Eye (tissue), 1 donor: ENCODE measurements around the gene MZF1.

Experiments used
- DNase-seq: peaks from one replicate; pipeline ENCODE4 v3.0.0-alpha.2; 2015

MZF1 gene

DNA sequence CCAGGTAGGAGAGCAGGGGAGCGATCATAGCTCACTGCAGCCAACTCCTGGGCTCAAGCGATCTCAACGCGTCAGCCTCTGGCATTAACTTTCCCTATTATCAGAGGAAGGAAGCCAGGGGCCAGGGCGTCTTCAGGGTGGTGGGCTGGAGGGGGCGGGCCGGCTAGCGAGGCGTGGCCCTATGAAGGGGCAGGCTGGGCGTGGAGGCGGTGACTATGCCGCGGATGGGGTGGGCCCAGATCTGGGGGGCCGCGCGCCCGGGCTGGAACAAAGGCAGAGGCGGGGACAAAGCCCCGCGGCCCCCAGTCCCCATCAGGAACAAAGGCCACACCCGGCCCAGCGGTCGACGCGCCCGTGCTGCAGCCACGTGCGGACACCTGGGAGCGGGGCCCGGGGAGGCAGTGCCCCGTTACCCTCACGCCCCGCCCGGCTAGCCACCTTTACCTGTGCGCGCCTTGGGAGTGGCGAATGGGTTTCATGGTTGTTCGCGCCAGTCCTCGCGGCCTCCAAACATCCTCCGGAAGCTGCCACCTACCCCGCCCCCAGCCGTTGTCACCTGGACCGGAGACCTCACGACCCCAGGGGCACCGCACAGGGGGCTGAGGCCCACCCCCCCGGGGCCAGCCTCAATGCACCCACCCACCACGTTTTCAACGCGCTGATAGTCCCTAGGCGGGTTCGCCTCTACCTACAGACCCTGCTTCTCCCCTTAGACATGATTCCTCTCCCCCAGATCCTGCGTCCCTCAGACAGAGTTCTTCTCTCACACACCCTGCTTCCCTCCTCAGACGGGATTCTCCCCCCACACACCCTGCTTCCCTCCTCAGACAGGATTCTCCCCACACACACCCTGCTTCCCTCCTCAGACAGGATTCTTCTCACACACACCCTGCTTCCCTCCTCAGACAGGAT lies 34.6 kb downstream of the MZF1 start:
- DNase-seq = peak; percentile 90

- no peak for DNase-seq
Observed at GRCh38 chr19:58536852-58537798, 36.0 kb downstream of the MZF1 start.

DNA sequence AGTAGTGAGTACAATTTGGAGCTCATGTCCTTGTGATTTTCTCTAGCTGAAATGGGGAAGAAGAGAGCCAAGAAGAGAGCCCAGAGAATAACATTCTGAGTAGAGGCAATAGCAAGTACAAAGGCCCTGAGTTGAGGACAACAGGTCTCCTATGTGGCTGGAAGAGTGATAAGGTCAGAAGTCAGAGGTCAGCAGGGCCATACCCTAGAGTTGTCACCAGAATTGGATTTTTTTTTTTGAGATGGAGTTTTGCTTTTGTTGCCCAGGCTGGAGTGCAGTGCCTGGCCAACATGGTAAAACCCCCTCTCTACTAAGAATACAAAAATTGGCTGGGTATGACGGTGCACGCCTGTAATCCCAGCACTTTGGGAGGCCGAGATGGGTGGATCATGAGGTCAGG lies 37.3 kb downstream of the MZF1 start:
- DNase-seq = no peak

DNA sequence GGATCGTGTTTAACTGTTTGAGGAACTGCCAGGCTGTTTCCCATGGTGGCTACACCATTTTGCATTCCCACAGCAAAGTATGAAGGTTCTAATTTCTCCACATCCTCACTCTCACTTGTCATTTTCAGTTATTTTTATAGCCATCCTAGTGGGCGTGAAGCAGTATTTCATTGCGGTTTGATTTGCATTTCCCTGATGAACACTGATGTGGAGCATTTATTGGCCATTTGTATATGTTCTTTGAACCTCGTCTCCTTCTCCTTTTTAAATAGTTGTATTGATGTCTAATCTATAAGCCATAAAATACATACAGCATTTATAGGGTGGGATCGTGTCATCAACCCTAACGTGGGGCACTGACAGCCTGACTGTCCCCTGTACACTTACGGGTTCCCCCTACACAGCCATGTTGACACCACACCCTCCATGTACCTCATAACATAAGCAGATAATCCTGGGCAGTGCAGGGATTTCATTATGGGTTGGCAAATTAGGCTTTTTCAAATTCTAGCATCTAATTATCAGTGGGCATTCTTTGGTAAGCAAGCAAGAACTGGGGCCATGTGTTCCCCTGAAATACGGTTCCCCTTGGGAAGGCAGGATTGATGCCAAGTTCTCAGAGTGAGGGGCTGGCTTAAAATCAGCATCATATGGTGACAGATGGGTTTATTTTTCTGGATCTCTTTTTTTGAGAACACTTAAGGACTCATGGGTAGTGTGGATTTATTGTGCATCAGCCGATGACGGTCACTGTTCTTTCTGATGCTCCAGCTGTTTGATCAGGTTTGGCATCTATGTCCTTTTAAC lies 41.9 kb downstream of the MZF1 start:
- DNase-seq = no peak

DNA sequence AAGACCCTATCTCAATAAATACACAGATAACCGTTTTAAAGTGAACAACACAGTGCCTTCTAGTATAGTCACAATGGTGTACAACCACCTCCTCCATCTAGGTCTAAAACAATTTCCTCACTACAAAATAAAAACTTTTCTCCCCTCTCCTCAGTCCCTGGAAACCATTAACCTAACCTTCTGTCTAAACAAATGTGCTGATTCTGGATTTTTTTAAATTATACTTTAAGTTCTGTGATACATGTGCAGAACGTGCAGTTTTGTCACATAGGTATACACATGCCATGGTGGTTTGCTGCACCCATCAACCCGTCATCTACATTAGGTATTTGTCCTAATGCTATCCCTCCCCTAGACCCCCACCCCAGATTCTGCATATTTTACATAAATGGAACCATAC lies 43.7 kb downstream of the MZF1 start:
- no peak for DNase-seq

DNA sequence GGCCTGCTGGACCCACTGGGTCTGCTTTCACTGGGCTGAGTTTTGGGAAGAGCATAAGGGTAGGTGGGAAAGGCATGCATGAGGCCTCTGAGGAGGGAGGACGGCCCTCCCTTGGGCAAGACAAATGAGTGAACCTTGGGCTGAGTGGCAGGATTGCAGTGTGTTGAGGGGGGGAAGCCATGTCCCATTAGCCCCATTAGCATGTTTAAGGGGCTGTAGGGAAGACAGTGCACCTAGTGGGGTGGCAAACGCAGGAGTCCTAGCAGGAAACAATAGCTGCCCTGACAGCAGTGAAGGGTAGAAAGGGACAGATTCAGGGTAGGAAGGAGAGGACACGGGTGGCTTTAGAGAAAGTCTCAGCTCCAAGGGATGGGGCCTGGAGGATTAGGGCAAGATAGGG lies 50.4 kb downstream of the MZF1 start:
- DNase-seq = no peak

DNA sequence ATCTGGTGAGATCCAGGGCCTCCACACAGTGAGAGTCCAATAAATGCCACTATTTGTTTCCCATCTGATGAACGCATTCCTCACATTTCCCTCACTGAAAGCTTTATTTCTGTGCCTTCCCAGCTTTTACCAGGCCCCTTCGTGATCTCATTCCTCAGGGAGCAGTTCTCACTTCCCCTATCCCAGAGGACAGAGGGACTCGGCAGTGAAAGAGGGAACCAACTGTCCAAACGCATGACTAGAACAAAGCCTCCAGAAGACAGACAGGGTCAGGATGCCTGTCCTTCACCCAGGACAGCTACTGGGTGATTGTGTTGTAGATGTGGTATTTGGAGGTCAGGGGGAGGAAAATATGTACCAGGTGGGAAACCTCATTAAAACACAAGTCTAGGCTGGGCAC lies 51.5 kb downstream of the MZF1 start:
- DNase-seq = no peak

DNA sequence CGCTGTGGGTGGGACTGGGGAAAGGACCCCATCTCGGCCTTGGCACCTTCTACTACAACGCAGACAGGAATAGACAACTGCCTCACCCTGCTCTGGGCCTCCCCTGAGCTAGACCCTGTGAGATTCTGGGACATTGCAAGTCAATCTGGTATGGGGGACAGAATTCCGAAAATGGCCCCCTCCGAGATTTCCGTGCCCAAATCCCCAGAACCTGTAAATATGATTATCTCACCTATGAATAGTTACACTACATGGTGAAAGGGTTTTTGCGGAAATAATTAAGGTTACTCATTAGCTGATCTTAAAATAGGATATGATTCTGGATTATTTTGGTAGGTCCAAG lies 52.9 kb downstream of the MZF1 start:
- peak; percentile 35 for DNase-seq

- peak; percentile 97 for DNase-seq
Observed at GRCh38 chr19:58519355-58520256, 53.5 kb downstream of the MZF1 start, which contains the start of gene ZBTB45. ZBTB45 (minus strand) TSS chr19:58519810; CDS start chr19:58517673, 2,137 bp downstream.

DNA sequence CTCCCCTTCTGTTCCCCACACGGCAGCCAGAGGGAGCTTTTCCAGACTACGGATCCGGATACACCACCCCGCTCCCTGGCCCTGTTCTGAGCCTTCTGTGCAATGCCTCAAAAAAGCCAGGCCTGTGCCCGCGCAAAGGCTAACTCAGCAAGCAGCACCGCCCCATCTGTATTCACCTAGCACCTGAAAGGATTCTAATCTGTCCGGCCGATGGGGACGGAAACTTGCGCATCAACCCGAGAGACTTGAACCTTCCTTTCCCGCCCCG lies 54.1 kb downstream of the MZF1 start:
- peak; percentile 92 for DNase-seq

DNA sequence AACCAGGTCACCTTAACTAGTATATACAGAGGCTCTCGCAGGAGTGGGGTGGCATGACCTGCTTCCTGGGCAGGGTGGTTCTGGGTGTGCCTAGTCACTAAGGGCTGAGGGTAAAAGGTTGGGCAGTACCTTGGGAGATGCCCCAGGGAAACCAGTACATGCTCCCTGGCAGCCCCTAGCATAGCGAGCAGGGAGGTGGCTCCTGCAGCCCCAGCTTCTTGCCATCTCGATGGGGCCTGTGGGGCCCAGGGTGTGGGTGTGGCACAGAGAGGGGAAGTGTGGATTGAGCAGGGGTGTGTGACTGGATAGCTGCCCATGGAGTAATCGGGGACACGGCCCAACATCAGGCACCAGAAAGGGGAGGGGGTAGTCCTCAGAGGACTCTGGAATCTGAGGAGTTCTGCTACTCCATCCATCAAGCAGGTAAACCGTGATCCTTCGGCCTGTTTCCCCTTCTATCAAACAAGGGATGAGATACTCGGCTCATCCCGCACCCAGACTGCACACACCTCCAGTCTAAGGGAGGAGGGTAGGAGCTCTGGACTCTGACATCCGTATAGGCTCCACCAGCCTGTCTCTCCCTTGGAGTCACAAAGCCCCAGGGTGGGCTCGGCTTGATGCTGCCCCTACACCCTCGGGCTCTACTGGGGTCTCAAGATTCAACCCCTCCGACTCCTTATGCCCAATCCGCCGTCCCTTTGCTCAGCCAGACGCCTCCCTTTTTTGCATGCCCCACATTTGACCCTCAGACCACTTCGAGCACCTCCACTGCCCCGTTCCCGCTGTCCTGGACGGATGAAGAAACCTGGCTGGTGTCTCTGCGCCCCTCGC lies 54.7 kb downstream of the MZF1 start:
- no peak for DNase-seq

DNA sequence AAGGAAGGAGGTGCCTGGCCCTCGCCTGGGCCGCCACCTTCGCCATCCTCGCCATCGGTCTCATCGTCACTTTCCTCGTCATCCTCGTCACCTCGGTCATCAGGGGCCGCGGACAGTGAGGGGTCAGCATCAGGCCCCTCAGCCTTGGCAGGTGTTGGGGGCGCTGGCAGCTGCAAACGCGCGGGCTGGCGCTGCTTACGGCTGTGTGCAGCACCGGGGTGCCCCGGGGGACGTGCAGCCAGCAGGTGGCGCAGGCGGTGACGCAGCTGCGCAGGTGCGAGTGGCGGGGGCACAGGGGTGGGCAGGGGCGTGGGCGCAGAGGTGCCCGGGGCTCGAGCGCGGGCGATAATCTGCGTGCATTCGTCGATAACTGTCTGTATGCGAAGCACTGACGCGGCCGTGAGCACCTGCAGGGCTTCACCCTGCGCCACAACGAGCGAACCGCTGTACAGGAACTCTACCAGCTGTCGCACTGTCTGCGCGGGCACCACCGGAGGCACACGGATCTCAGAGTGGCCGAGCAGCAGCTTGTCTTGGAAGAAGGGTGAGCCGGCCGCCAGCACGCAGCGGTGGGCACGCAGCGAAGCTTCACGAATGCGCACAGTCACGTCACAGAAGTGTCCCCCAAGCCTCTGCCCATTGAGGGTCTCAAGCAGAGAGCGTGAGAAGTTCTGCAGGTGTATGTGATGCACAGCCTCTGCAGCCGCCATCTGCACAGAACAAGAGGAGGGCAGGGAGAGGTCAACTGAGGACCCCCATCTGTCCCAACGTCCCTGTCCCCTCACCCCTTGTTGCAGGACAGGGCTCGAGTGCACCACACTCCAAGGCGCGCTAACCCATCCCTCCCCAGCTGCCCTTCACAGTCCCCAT lies 55.9 kb downstream of the MZF1 start:
- no peak for DNase-seq

- no peak for DNase-seq
Observed at GRCh38 chr19:58516246-58516836, 56.8 kb downstream of the MZF1 start.

DNA sequence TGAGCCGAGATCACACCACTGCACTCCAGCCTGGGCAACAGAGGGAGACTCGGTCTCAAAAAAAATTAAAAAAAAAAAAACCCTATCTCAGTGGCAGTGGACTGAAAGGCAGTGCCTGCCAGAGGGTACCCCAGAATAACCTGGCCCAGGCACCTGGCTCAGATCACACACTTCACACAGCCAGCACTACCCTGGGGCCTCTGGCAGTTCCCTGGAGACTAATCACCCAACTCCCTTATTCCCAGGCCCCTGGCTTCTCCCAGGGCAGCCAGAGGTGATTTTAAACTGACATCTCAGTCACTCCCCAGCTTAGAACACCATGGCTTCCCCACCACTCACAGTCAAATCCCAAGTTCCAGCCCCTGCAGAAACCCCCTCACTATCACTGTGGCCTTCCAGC lies 57.9 kb downstream of the MZF1 start:
- DNase-seq = no peak

GRCh38 chr19:58514564-58515022 lies 58.5 kb downstream of the MZF1 start:
- no peak for DNase-seq

DNA sequence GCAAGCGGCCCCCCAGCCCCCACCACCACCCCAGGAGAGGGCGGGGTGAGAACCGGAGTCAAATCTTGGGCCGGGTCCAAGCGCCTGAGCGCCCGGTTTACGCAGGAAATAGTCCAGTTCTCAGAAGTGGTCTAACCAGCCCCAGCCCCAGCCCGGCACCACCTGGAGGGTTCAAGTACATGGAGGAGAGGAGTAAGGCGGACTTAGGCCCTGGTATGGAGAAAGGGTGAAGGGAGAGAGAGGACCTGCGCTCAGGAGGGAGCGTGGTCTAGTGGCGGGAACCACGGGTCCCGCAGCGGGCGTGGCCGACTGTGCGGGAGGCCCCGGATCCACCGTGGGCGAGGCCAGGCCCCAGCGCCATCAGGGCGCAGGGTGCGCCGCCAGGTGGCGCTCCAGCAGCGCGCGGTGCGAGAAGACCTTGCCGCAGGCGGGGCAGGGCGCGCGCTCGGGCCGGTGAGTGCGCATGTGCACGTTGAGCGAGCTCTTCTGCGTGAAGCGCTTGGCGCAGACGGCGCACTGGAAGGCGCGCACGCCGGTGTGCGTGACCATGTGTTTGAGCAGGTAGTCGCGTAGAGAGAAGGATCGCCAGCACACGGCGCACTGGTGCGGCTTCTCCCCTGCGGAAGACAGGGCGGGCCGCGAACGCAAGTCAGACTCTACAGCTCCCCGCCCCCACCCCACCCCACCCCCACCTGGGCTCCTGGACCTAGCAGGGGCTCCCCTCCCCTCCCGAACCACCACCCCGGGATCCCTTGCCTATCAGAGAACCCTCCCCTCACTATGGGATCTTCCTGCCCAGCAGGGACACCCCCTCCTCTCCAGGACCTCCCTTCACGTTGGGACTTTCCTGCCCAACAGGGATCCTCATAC lies 59.2 kb downstream of the MZF1 start:
- DNase-seq = peak; percentile 96

DNA sequence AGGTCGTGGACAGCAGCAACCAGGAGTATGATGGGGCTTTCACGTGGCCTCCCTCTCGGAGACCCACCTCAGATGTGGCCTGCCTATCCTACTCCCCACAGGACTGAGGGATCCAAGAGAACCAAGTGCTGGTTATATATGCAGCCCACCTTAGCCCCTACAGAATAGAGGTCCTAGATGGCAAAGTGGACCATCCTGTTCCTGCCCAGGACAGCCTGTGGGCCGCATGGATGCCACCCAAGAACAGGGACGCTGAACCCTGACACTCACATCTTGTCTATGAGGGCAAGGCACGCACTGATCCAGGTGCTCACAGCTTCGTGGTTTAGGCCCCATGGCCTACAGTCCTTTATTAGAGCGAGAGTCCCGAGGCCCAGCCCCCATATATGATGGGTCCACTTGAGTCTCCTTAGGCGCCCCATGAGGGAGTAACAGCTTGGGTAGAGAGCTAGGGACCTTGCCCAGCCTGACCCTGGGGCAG lies 59.9 kb downstream of the MZF1 start:
- no peak for DNase-seq
